ENCODE data around the gene RAB31.

DNA sequence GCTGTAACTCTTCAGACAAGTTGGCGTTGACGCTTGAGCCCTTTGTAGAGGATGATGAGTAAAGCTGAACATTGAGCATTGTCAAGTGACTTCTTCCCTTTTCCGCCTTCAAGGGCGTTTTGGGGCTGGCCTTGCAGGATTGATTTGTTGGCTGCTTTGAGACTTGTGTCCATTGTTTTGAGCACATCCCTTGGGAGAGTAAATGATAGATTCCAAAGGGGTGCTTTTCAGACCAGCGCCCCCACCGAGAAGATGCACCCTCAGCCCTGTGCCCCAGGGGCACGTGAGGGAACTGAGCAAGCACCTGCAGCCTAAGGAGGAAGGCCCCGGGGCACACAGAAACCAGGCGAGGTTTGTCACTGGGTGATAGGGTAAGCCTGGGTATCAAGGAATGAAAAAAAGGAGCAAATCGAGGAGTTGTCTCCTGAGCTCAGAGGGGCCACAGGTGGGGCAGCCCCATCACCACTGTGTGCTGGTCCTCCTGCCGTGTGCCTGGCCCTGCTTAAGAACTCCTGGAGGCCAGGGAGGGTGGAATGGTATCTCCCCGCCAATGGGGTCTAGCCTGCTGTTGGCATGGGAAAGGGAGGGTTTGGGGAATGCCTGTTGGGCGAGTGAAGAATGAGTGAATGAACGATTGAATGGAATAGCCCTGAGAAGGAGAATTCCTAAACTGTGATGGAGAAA lies 64.0 kb downstream of the RAB31 start:
- TF ChIP-seq CTCF (IDR thresholded peaks at IDR 0.05) (no peak), POLR2A (IDR thresholded peaks at IDR 0.05) (no peak)
